ENCODE measurements around the gene AQP7.
"Not testable (repeated sequence)": the region's sequence is repeated elsewhere in the genome, so short reads cannot be mapped to it uniquely, and the experiment has no call there.

DNA sequence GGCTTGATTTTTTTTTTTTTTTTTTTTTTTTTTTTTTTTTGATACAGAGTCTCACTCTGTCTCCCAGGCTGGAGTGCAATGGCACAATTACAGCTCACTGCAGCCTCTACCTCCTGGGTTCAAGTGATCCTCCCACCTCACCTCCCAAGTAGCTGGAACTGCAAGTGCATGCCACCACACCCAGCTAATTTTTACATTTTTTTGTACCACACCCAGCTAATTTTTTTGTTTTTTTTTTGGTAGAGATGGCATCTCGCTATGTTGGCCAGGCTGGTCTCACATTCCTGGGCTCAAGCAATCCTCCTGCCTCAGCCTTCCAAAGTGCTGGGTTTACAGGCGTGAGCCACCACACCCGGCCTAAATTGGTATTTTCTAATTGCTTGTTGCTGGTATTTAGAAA lies 43.7 kb downstream of the AQP7 start:
- TF ChIP-seq, protein P1, sequence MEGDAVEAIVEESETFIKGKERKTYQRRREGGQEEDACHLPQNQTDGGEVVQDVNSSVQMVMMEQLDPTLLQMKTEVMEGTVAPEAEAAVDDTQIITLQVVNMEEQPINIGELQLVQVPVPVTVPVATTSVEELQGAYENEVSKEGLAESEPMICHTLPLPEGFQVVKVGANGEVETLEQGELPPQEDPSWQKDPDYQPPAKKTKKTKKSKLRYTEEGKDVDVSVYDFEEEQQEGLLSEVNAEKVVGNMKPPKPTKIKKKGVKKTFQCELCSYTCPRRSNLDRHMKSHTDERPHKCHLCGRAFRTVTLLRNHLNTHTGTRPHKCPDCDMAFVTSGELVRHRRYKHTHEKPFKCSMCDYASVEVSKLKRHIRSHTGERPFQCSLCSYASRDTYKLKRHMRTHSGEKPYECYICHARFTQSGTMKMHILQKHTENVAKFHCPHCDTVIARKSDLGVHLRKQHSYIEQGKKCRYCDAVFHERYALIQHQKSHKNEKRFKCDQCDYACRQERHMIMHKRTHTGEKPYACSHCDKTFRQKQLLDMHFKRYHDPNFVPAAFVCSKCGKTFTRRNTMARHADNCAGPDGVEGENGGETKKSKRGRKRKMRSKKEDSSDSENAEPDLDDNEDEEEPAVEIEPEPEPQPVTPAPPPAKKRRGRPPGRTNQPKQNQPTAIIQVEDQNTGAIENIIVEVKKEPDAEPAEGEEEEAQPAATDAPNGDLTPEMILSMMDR (conservative IDR thresholded peaks at IDR 0.05) = not testable (repeated sequence)
- not testable (repeated sequence) for TF ChIP-seq EZH2 (IDR thresholded peaks at IDR 0.05; ENCODE audit: low read depth)
